ENCODE results near the gene OSCP1. TPM values are rescaled to one million over a fixed set of nuclear protein-coding genes. Genes with fewer than 3 reads are reported as not detected.
"Not testable (repeated sequence)": the region's sequence is repeated elsewhere in the genome, so short reads cannot be mapped to it uniquely, and the experiment has no call there.

OSCP1 gene
- 1 to 10 TPM; 1.9 to 2.2 TPM for total RNA-seq

GRCh38 chr1:36450270-36450918 is at the start of gene OSCP1:
OSCP1 (minus strand) TSS chr1:36450451; CDS start chr1:36450369, 82 bp downstream.
- DNase-seq = peak; percentile 90
- ChIA-PET POLR2A (interaction anchor here (0.9 kb wide), 1 partner anchor 14 kb away, joined by 4 read pairs; the partner anchor contains the start of gene MRPS15), CTCF (interaction anchor here (0.6 to 1.8 kb wide), 5 partner anchors 14 to 301 kb away, joined by 3 to 6 read pairs (median 3); partner anchors contain the start of genes MRPS15 and TRAPPC3)
- Mint-ChIP-seq H3K27ac (peak within 1 kb of the TSS; percentile 95), H3K27me3 (no peaks in the 10 kb centered on the region), H3K36me3 (ENCODE audit: low read depth) (peaks cover 12% of the 10 kb centered on the region), H3K9me3 (no peaks in the 10 kb centered on the region), H3K4me3 (peak within 1 kb of the TSS; percentile 86), H3K4me1 (peaks cover 34% of the 10 kb centered on the region)

GRCh38 chr1:36497207-36497606 is 47.0 kb upstream of the OSCP1 start:
- H3K4me3 Mint-ChIP-seq = no peak overlapping the region
- H3K9me3 Mint-ChIP-seq = no peaks in the 10 kb centered on the region
- ChIA-PET POLR2A (no interaction called here), CTCF (no interaction called here)
- peaks cover 17% of the 10 kb centered on the region for H3K27me3 Mint-ChIP-seq
- no peaks in the 10 kb centered on the region for H3K4me1 Mint-ChIP-seq
- DNase-seq = no peak
- H3K27ac Mint-ChIP-seq = no peak overlapping the region
- no peaks in the 10 kb centered on the region for H3K36me3 Mint-ChIP-seq (ENCODE audit: low read depth)

- no peaks in the 10 kb centered on the region for H3K36me3 Mint-ChIP-seq (ENCODE audit: low read depth)
- H3K27me3 Mint-ChIP-seq = peaks cover 15% of the 10 kb centered on the region
- CTCF ChIA-PET = no interaction called here
- H3K4me3 Mint-ChIP-seq = no peak overlapping the region
- no peak overlapping the region for H3K27ac Mint-ChIP-seq
- POLR2A ChIA-PET = no interaction called here
- no peaks in the 10 kb centered on the region for H3K9me3 Mint-ChIP-seq
- H3K4me1 Mint-ChIP-seq = no peaks in the 10 kb centered on the region
- DNase-seq = no peak
Observed at GRCh38 chr1:36494971-36495370, 44.7 kb upstream of the OSCP1 start.

- no peak overlapping the region for H3K27ac Mint-ChIP-seq
- POLR2A ChIA-PET = no interaction called here
- H3K36me3 Mint-ChIP-seq (ENCODE audit: low read depth) = no peaks in the 10 kb centered on the region
- H3K4me1 Mint-ChIP-seq = no peaks in the 10 kb centered on the region
- H3K4me3 Mint-ChIP-seq = no peak overlapping the region
- DNase-seq = no peak
- peaks cover 15% of the 10 kb centered on the region for H3K27me3 Mint-ChIP-seq
- CTCF ChIA-PET = interaction anchor here (0.9 kb wide), 1 partner anchor 9 kb away, joined by 4 read pairs; no protein-coding TSS in a partner anchor
- no peaks in the 10 kb centered on the region for H3K9me3 Mint-ChIP-seq
Observed at GRCh38 chr1:36493524-36493923, 43.3 kb upstream of the OSCP1 start.

- ChIA-PET CTCF (no interaction called here), POLR2A (no interaction called here)
- DNase-seq = no peak
- no peaks in the 10 kb centered on the region for H3K9me3 Mint-ChIP-seq
- H3K27ac Mint-ChIP-seq = no peak overlapping the region
- no peaks in the 10 kb centered on the region for H3K36me3 Mint-ChIP-seq (ENCODE audit: low read depth)
- H3K27me3 Mint-ChIP-seq = peaks cover 10% of the 10 kb centered on the region
- no peaks in the 10 kb centered on the region for H3K4me1 Mint-ChIP-seq
- no peak overlapping the region for H3K4me3 Mint-ChIP-seq
Observed at GRCh38 chr1:36492491-36492890, 42.2 kb upstream of the OSCP1 start.

- H3K27ac Mint-ChIP-seq; H3K36me3 Mint-ChIP-seq (ENCODE audit: low read depth); POLR2A ChIA-PET; DNase-seq; H3K4me1 Mint-ChIP-seq; H3K4me3 Mint-ChIP-seq; CTCF ChIA-PET; H3K9me3 Mint-ChIP-seq; H3K27me3 Mint-ChIP-seq: not testable (repeated sequence)
Observed at GRCh38 chr1:36489258-36490051, 39.2 kb upstream of the OSCP1 start.

GRCh38 chr1:36487906-36488305 is 37.7 kb upstream of the OSCP1 start:
- no peak for DNase-seq
- Mint-ChIP-seq H3K27me3 (peaks cover 3% of the 10 kb centered on the region), H3K9me3 (no peaks in the 10 kb centered on the region), H3K27ac (no peak overlapping the region), H3K36me3 (ENCODE audit: low read depth) (no peaks in the 10 kb centered on the region), H3K4me3 (no peak overlapping the region), H3K4me1 (no peaks in the 10 kb centered on the region)
- POLR2A ChIA-PET = no interaction called here
- CTCF ChIA-PET = no interaction called here

GRCh38 chr1:36487336-36487725 is 37.1 kb upstream of the OSCP1 start:
- H3K4me1 Mint-ChIP-seq; DNase-seq; H3K9me3 Mint-ChIP-seq; POLR2A ChIA-PET; H3K27ac Mint-ChIP-seq; CTCF ChIA-PET; H3K27me3 Mint-ChIP-seq; H3K36me3 Mint-ChIP-seq (ENCODE audit: low read depth); H3K4me3 Mint-ChIP-seq: not testable (repeated sequence)

GRCh38 chr1:36486439-36487335 is 36.4 kb upstream of the OSCP1 start:
- POLR2A ChIA-PET = no interaction called here

GRCh38 chr1:36486093-36486438 is 35.8 kb upstream of the OSCP1 start:
- no peak for DNase-seq
- Mint-ChIP-seq H3K27ac (no peak overlapping the region), H3K9me3 (no peaks in the 10 kb centered on the region), H3K27me3 (peaks cover 1% of the 10 kb centered on the region), H3K36me3 (ENCODE audit: low read depth) (no peaks in the 10 kb centered on the region), H3K4me3 (no peak overlapping the region), H3K4me1 (peaks cover 12% of the 10 kb centered on the region)
- ChIA-PET CTCF (interaction anchor here (0.9 to 2.4 kb wide), 2 partner anchors 17 to 104 kb away, joined by 3 to 5 read pairs; no protein-coding TSS in a partner anchor), POLR2A (no interaction called here)

More at GRCh38 chr1:36486439-36487335, 36.4 kb upstream of the OSCP1 start:
- H3K4me1 Mint-ChIP-seq = peaks cover 8% of the 10 kb centered on the region
- no peak overlapping the region for H3K27ac Mint-ChIP-seq
- CTCF ChIA-PET = interaction anchor here (2.4 kb wide), 1 partner anchor 18 kb away, joined by 5 read pairs; no protein-coding TSS in a partner anchor
- H3K27me3 Mint-ChIP-seq = peaks cover under 1% of the 10 kb centered on the region
- H3K4me3 Mint-ChIP-seq = no peak overlapping the region
- no peaks in the 10 kb centered on the region for H3K9me3 Mint-ChIP-seq
- DNase-seq = no peak
- H3K36me3 Mint-ChIP-seq (ENCODE audit: low read depth) = no peaks in the 10 kb centered on the region

- ChIA-PET CTCF (interaction anchor here (2.4 kb wide), 1 partner anchor 15 kb away, joined by 5 read pairs; no protein-coding TSS in a partner anchor), POLR2A (no interaction called here)
- peaks cover 1% of the 10 kb centered on the region for H3K27me3 Mint-ChIP-seq
Observed at GRCh38 chr1:36484099-36484498, 33.8 kb upstream of the OSCP1 start.

GRCh38 chr1:36482724-36483388 is 32.6 kb upstream of the OSCP1 start, which contains the start of gene CSF3R:
CSF3R (minus strand) TSS chr1:36482913; CDS start chr1:36479496, 3,417 bp downstream.
- Mint-ChIP-seq H3K27me3 (peaks cover 1% of the 10 kb centered on the region), H3K4me1 (peaks cover 12% of the 10 kb centered on the region), H3K36me3 (ENCODE audit: low read depth) (no peaks in the 10 kb centered on the region), H3K4me3 (peak within 1 kb of the TSS; percentile 2), H3K27ac (peak within 1 kb of the TSS; percentile 80), H3K9me3 (no peaks in the 10 kb centered on the region)
- DNase-seq = no peak
- ChIA-PET CTCF (interaction anchor here (0.9 kb wide), 1 partner anchor 10 kb away, joined by 4 read pairs; no protein-coding TSS in a partner anchor), POLR2A (no interaction called here)

More at GRCh38 chr1:36484099-36484498, 33.8 kb upstream of the OSCP1 start:
- H3K27ac Mint-ChIP-seq = peak overlapping the region; percentile 47
- H3K4me3 Mint-ChIP-seq = no peak overlapping the region
- peaks cover 12% of the 10 kb centered on the region for H3K4me1 Mint-ChIP-seq
- H3K36me3 Mint-ChIP-seq (ENCODE audit: low read depth) = no peaks in the 10 kb centered on the region
- H3K9me3 Mint-ChIP-seq = no peaks in the 10 kb centered on the region
- DNase-seq = no peak
